OCI-LY7 (cell line): Measurements from ENCODE around the gene IPO11.

Experiments
- CTCF ChIP-seq: fragments of 200-600 bp; sonication (generic); conservative IDR thresholded peaks from 2 replicates; pipeline ENCODE4 v1.5.1; 2014; ENCODE audit warnings: mild to moderate bottlenecking, antibody characterized with exemption, low read length, moderate library complexity, mixed read lengths
- EZH2phosphoT487 ChIP-seq: fragments of 200-600 bp; sonication (generic); IDR thresholded peaks from 2 replicates; pipeline ENCODE4 v1.6.1; 2018; ENCODE audit warnings: low read depth, borderline replicate concordance, mild to moderate bottlenecking, mixed run types, antibody characterized with exemption, low read length, moderate library complexity, mixed read lengths

- TF ChIP-seq CTCF (no peak), EZH2phosphoT487 (no peak)
Measured at GRCh38 chr5:62465985-62466925, 53.7 kb downstream of the IPO11 start.
